GM12878 (cell line): ENCODE data around the gene PARP1. TPM values are rescaled to one million over a fixed set of nuclear protein-coding genes. Genes with fewer than 3 reads are reported as not detected.

ENCODE experiments used
- ATAC-seq: fragments of 200-7000 bp; cut with Tn5 transposase; 3 replicates; pipeline ENCODE4 v1.9.1; 2020; ENCODE audit warnings: mild to moderate bottlenecking, moderate library complexity
- BruUV-seq: library from RNA; stranded (reverse); fragments of 400-500 nt; replicated peaks from 2 replicates; lab custom pipeline; 2021; lab: Mats Ljungman, UMichigan
- CTCF ChIA-PET: fragments of 300-600 bp; sonication (Branson Sonifier 250); formaldehyde crosslinking; extraction: SDS; loops from one replicate; lab custom pipeline; 2021; ENCODE audit warnings: inconsistent platforms; lab: Yijun Ruan, JAX
- POLR2A ChIA-PET: fragments of 350-600 bp; formaldehyde crosslinking; extraction: SDS; loops from one replicate; lab custom pipeline; 2021; ENCODE audit warnings: inconsistent platforms; lab: Charles Lee
- RAD21 ChIA-PET: fragments of 300-600 bp; sonication (Branson Sonifier 250); formaldehyde crosslinking; loops from one replicate; lab custom pipeline; 2023; ENCODE audit warnings: antibody characterized with exemption; ENCODE audit not compliant: unreplicated experiment; lab: Charles Lee
- SMC1A ChIA-PET: fragments of 300-600 bp; sonication (Branson Sonifier 250); formaldehyde crosslinking; loops from one replicate; lab custom pipeline; 2023; ENCODE audit not compliant: unreplicated experiment, uncharacterized antibody; lab: Charles Lee
- DNase-seq: peaks from one replicate; pipeline ENCODE4 v3.0.0-alpha.2; 2011; ENCODE audit warnings: low read depth, low spot score
- FAIRE-seq: peaks from 3 replicates; lab custom pipeline; 2011; peaks lifted over from hg19 to GRCh38; lab: Jason Lieb, UNC
- H2AFZ ChIP-seq: 2 replicates; pipeline ENCODE4 v1.6.0; 2011; ENCODE audit warnings: low read depth, low read length, control low read depth; ENCODE audit not compliant: control insufficient read depth
- H3K27ac ChIP-seq: 2 replicates; pipeline ENCODE4 v1.5.1; 2011; ENCODE audit warnings: control low read depth; ENCODE audit not compliant: control insufficient read depth, insufficient read depth
- H3K27me3 ChIP-seq, 2 experiments: replicated peaks in 1 of 2; 2 replicates each; pipeline versions ENCODE4 v1.6.0 to v1.6.1; 2011; ENCODE audit warnings: low read length in 1 of 2; ENCODE audit not compliant: control insufficient read depth in 2 of 2, insufficient read depth in 2 of 2
- H3K36me3 ChIP-seq, 2 experiments: 2 replicates each; pipeline ENCODE4 v1.5.1; 2011; ENCODE audit warnings: low read length in 1 of 2; ENCODE audit not compliant: control insufficient read depth in 2 of 2, insufficient read depth in 2 of 2
- H3K4me1 ChIP-seq: 2 replicates; pipeline ENCODE4 v1.6.1; 2011; ENCODE audit warnings: mild to moderate bottlenecking, low read length, moderate library complexity, mixed read lengths; ENCODE audit not compliant: control insufficient read depth, insufficient read depth
- H3K4me2 ChIP-seq: 2 replicates; pipeline ENCODE4 v1.6.0; 2011; ENCODE audit warnings: control low read depth; ENCODE audit not compliant: control insufficient read depth, insufficient read depth
- H3K4me3 ChIP-seq: fragments of 200-600 bp; sonication (generic); 2 replicates; pipeline ENCODE4 v1.5.1; 2016
- H3K79me2 ChIP-seq: 2 replicates; pipeline ENCODE4 v1.6.0; 2011; ENCODE audit warnings: low read length; ENCODE audit not compliant: control insufficient read depth, insufficient read depth
- H3K9ac ChIP-seq: 2 replicates; pipeline ENCODE4 v1.8.0; 2011; ENCODE audit warnings: low read length, control low read depth, mixed read lengths; ENCODE audit not compliant: control insufficient read depth, insufficient read depth
- H3K9me3 ChIP-seq: replicated peaks from 3 replicates; pipeline ENCODE4 v1.5.1; 2011; ENCODE audit warnings: mild to moderate bottlenecking, low read length; ENCODE audit not compliant: control insufficient read depth, insufficient read depth
- H4K20me1 ChIP-seq: 2 replicates; pipeline ENCODE4 v1.6.0; 2011; ENCODE audit not compliant: control insufficient read depth, insufficient read depth
- KAT2A ChIP-seq: conservative IDR thresholded peaks from 2 replicates; pipeline ENCODE4 v1.6.1; 2011; ENCODE audit warnings: low read depth, low read length; ENCODE audit not compliant: control insufficient read depth
- WGBS: methylation state at CpG from one replicate; pipeline ENCODE4 v1.1.6; 2016; ENCODE audit warnings: low lambda C conversion rate; ENCODE audit not compliant: insufficient replicate concordance, insufficient coverage; ENCODE audit errors: missing lambda C conversion rate; 5-methylcytosine and 5-hydroxymethylcytosine counted together
- in situ Hi-C: fragments of 300-500 bp; cut with MboI; formaldehyde crosslinking; loops from 9 replicates; pipeline ENCODE4 v1.14.3; 2018; ENCODE audit warnings: mixed read lengths
- intact Hi-C: fragments of 100-400 bp; cut with micrococcal nuclease; formaldehyde crosslinking; loops from one replicate; pipeline ENCODE4 v1.14.2; 2022; ENCODE audit not compliant: unreplicated experiment
- polyA plus RNA-seq, 11 experiments: library from polyadenylated mRNA; depleted of rRNA in 4 of 11; unstranded in 6 of 11; stranded (reverse) in 5 of 11; fragments of >200 nt; fragmentation: Nextera tagmentation in 4 of 11; fragmentation: Illumina TruSeq in 1 of 11; extraction: Ambion mirVana in 4 of 11; extraction: Trizol in 1 of 11; gene quantifications; 1 replicate in 1 of 11; 2 replicates in 10 of 11; pipeline versions ENCODE4 v1.2.1 to v1.2.3, GENCODE V29; 2011 to 2016; ENCODE audit warnings: inconsistent platforms in 2 of 11, missing spikeins in 2 of 11, low read depth in 1 of 11
- total RNA-seq, 4 experiments: library from RNA; depleted of rRNA in 3 of 4; stranded (reverse); fragments of >200 nt in 3 of 4; fragmentation: Illumina TruSeq in 1 of 4; extraction: Trizol in 1 of 4; gene quantifications; 2 replicates each; pipeline versions ENCODE4 v1.2.1 to v1.2.3, GENCODE V29; 2013 to 2021
- TF ChIP-seq, protein P1 (sequence below): fragments of 450-650 bp; IDR thresholded peaks from 2 replicates; pipeline ENCODE4 v1.6.1; 2017; ENCODE audit warnings: antibody characterized with exemption, mild to moderate bottlenecking, moderate library complexity

PARP1 gene
- total and polyA plus RNA-seq, 10 of the 15 experiments (the other 5 are each of a cell fraction or from before 2014, with no cell fraction given), result 113 to 287 (median 265) TPM

GRCh38 chr1:226371866-226372490 is 35.9 kb downstream of the PARP1 start:
- Histone ChIP-seq H2AFZ (no peak overlapping the region), H3K4me2 (no peak overlapping the region), H3K4me3 (no peak overlapping the region), H3K27me3 (no peaks in the 10 kb centered on the region), H3K9me3 (no peaks in the 10 kb centered on the region), H3K79me2 (peaks cover 7% of the 10 kb centered on the region), H3K36me3 (peaks cover 50 to 59% of the 10 kb centered on the region in 2 experiments), H3K4me1 (peaks cover 33% of the 10 kb centered on the region), H3K9ac (no peak overlapping the region), H3K27ac (no peak overlapping the region), H4K20me1 (no peaks in the 10 kb centered on the region)
- DNase-seq (no peak), FAIRE-seq (no peak), ATAC-seq (no peak)
- ChIA-PET POLR2A (interaction anchor here (0.6 kb wide), 1 partner anchor 151 kb away, joined by 6 read pairs; no protein-coding TSS in a partner anchor), RAD21 (interaction anchor here (2.0 kb wide), 1 partner anchor 246 kb away, joined by 4 read pairs; no protein-coding TSS in a partner anchor), CTCF (interaction anchor here (0.8 to 2.1 kb wide), 3 partner anchors 34 to 186 kb away, joined by 3 to 6 read pairs (median 4); no protein-coding TSS in a partner anchor), SMC1A (interaction anchor here (0.7 to 1.7 kb wide), 5 partner anchors 10 to 385 kb away, joined by 3 to 6 read pairs (median 3); no protein-coding TSS in a partner anchor)
- in situ Hi-C loops (no loop called here), intact Hi-C loops (no loop called here)
- TF ChIP-seq, protein P1, sequence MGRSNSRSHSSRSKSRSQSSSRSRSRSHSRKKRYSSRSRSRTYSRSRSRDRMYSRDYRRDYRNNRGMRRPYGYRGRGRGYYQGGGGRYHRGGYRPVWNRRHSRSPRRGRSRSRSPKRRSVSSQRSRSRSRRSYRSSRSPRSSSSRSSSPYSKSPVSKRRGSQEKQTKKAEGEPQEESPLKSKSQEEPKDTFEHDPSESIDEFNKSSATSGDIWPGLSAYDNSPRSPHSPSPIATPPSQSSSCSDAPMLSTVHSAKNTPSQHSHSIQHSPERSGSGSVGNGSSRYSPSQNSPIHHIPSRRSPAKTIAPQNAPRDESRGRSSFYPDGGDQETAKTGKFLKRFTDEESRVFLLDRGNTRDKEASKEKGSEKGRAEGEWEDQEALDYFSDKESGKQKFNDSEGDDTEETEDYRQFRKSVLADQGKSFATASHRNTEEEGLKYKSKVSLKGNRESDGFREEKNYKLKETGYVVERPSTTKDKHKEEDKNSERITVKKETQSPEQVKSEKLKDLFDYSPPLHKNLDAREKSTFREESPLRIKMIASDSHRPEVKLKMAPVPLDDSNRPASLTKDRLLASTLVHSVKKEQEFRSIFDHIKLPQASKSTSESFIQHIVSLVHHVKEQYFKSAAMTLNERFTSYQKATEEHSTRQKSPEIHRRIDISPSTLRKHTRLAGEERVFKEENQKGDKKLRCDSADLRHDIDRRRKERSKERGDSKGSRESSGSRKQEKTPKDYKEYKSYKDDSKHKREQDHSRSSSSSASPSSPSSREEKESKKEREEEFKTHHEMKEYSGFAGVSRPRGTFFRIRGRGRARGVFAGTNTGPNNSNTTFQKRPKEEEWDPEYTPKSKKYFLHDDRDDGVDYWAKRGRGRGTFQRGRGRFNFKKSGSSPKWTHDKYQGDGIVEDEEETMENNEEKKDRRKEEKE, result no peak
- TF ChIP-seq KAT2A, result no peak
- BruUV-seq, result no TSS peak
- 78% methylated on average over 11 of the region's 11 CpGs for WGBS
